Fibroblast of skin of abdomen (primary cell): ENCODE results near the gene ARHGAP26.

Source experiments
- DNase-seq: peaks from one replicate; pipeline ENCODE4 v3.0.0-alpha.2; 2013

The ARHGAP26 gene

GRCh38 chr5:143214890-143215289 lies 444.7 kb downstream of the ARHGAP26 start:
- no peak for DNase-seq

DNA sequence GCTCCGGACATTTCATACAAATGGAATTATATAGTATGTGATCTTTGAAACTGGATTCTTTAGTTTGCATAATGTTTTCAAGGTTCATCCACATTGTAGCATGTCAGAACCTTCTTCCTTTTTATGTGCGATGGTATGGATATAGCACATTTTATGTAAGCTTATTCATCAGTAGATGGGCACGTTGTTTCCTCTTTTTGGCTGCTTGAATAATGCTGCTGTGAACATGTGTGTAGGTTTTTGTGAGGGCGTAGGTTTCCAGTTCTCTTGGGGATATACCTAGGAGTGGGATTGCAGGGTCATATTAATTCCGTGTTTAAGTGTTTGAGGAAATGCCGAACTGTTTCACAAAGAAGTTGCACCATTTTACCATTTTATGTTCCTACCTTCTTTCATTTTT lies 445.5 kb downstream of the ARHGAP26 start:
- DNase-seq, result no peak

DNA sequence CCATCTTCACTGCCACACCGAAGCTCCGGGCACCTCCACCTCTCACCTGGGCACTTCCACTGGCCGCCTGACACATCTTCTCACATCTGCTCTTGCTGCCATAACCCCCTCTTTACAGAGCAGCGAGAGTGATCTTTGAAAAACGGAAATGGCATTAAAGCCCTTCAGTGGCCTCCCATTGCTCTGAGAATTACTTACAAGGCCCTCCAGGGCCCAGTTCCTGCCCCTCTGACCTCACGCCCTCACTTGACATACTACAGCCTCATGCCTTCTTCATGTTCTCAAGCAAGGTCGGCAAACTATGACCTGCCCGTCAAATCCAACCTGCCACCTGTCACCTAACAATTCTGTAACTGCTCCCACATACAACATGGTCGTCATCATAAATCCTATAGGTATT lies 446.0 kb downstream of the ARHGAP26 start:
- no peak for DNase-seq

- peak; percentile 69 for DNase-seq
Observed at GRCh38 chr5:143217065-143217803, 447.1 kb downstream of the ARHGAP26 start.

DNA sequence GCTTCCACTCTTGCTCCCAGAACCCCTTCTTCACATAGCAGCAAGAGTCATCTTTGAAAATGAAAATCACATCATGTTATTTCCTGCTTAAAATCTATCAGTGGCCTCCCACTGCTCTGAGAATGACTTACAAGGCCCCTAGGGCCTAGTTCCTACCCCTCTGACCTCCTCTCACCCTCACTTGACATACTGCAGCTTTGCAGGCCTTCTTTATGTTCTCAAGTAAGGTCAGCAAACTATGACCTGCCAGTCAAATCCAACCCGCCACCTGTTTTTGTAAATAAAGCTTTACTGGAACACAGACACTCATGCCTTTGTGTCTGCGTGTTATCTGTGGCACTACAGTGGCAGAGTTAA lies 447.6 kb downstream of the ARHGAP26 start:
- DNase-seq, result no peak

- no peak for DNase-seq
Observed at GRCh38 chr5:143218517-143219170, 448.5 kb downstream of the ARHGAP26 start.

- no peak for DNase-seq
Observed at GRCh38 chr5:143219696-143220095, 449.5 kb downstream of the ARHGAP26 start.

DNA sequence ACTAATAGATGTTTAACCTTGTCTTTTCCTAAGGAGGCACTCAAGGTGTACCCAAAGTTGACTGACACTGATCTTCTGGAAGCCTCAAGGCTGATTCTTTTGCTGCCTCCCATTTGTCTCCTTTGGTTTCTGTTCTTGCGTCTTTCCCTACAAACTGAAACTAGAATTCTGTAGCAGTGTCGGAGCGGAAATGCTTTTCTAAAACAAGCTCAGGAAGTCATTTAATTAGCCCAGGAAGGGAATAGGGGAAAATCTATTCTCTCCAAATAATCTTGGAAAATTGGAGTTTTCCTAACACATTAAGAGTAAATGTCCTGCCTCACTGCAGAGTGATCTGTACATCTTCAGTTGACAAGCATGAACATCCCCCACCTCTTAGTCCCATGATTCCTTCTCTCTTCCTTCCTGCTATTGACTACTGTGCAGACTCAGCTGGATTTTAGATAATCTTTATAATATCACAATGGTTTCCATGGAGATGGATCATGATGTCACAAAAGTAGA lies 450.6 kb downstream of the ARHGAP26 start:
- no peak for DNase-seq

DNA sequence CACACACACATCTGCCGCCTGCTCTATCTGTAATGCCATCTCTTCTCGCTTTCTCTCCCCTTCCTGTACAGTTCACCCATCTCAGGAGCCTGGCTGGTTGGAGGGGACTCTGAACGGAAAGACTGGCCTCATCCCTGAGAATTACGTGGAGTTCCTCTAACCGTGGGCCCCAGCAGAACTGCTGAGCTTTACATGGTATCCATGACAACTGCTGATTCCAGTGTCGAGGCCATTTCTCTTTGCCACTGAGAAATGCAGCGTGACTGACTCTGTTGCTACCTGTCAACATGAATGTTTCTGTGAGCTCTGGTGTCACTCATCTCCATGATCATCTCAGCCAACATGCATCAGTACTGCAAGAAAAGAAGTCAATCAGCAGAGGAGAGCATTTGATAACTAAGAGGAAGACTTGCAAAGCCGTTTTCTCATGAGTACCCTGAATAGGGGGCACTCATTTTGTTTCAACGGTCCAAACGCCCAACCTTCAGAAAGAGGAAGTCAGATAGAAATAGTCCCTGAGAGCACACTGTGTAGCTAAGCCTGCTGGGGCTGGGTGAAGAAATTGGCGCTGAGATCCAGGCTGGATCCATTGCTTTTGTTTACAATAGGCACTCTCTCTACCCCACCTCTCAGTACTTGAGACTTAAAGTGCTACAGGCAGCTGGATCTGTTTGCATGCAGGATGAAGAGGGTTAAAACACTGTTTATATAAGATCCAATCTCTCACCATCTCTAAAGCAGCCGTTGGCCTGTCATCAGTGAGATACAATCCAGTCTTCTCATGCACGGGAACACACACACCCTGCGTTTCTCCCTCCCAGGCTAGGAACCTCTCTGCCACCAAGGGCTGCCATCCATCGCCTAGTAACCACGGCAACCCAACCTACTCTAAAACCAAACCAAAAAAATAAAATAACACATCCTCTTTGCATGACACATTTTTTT lies 452.4 kb downstream of the ARHGAP26 start:
- DNase-seq, result no peak

DNA sequence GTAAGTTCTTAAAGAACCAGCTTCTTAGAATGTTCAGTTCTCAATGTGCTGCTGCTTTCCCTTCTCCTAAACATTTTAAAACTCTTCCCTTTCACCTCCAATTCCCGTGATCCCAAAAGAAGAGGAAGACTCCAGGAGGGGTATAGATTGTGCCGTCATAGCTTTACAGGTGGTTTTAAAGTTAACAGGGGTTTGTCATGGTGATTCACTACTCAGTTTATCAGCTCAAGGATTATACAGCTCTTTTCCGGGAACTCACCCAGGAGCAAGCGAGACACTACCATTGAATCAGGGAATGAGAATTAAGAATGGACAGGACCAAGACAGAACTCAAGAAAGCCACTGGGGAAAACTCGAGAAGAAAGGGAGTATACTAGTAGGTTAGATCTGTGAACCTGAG lies 454.5 kb downstream of the ARHGAP26 start:
- no peak for DNase-seq

DNA sequence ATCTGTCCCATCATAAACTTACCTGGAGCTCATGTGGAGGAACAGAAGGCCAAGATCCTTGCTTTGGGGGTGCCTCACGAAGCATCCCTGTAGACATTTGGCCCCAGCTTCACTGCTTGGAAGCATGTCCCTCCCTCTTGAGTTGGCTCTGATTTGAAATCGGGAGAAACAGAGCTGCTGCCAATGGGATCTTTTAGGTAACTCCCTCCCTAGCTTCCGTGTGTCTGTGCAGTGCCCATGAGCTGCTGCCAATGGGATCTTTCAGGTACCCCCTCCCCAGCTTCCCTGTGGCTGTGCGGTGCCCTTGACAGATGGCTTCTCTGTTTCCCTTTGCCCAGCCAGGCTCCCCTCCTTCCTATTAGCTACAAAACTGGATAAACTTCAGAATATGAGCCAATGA lies 455.3 kb downstream of the ARHGAP26 start:
- no peak for DNase-seq

- no peak for DNase-seq
Observed at GRCh38 chr5:143226361-143226760, 456.2 kb downstream of the ARHGAP26 start.

DNA sequence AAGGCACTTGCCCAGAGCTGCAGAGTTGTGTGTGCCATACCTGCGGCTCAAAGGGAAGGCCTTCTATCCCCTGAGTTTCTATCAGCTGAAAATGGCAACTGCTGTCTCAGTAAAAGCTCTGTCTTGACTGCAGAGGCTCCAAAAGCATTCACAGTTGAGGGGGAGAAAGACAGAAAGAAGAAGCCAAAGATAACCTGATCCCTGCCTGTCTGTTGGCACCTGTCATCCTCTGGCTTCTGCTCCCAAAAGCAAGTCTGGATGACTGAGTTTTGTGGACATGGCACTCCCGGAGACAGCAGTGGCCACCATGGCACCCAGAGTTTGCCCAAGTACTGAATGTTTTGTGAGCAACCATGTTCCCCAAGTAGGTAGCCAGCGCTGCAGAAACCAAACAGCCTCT lies 456.7 kb downstream of the ARHGAP26 start:
- no peak for DNase-seq

GRCh38 chr5:143227301-143227700 lies 457.1 kb downstream of the ARHGAP26 start:
- DNase-seq, result no peak

GRCh38 chr5:143228597-143229293 lies 458.6 kb downstream of the ARHGAP26 start:
- DNase-seq, result no peak

- no peak for DNase-seq
Observed at GRCh38 chr5:143229426-143229895, 459.3 kb downstream of the ARHGAP26 start.

DNA sequence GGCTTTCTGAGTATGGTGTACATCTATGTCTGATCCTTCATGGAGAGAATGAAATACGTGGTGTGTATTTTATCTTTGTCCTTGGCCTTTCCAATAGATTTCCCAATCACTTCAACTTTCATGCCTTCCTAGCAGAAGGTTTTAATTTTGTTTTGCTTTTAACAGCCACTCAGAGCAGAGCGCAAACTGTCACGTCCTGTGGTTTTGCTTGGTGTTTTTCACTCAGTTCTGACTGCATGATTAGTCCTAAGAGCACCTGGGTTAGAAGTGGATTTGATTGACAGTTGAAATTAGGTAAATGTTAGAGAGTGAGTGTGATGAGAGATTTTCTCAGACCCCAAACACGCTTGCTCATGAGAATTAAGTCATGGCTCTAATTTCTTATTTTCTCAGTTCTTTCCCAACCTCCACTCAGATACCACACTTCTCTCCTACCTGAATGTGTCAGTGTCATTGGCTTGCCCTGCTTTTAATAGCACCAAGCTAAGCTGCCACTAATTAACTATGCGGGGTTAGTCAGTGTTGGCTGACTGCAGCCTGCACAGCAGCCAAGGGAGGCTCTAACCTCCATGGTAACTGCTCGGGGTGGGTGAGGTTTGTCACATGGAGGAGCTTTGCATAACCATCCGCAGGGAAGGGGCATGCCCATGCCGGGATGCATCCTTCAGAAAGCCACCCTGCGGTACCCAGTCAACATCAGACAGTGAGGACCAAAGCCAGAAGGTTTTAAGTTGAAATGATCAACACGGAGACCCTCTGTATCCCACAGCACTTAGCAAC lies 459.9 kb downstream of the ARHGAP26 start:
- DNase-seq, result peak; percentile 76

DNA sequence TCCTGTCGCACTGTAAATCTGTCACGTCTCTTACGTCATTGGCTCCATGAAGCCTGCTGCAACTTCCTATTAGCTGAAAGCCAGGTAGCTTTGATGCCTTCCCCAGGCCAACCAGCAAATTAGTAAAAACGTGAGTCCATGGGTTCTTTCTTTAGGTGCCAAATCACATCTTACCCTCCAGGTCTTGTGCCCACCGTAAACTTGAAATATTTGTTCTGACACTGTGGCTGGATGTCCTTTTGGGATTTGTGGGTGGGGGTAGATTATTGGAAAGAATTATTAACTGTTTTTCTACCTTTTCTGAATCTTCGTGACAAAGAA lies 460.5 kb downstream of the ARHGAP26 start:
- DNase-seq, result no peak

DNA sequence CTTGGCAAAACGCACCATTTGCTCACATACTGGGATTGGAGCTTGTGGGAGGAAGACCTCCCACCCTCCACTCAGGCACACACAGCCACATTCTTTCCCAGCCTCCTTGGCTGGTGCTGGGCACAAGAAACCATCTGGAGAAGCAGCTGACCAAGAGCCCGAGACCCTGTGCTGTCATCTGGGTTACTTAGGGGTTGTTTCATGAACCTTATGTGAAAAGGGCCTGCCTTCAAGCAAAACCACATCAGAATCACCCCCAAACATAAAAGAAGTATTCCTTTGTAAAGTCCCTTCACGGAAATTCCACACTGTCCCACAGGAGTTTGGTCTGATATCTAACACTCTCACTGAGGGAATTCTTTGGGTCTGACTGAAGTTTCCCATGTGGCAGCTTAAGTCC lies 461.2 kb downstream of the ARHGAP26 start:
- DNase-seq, result no peak

DNA sequence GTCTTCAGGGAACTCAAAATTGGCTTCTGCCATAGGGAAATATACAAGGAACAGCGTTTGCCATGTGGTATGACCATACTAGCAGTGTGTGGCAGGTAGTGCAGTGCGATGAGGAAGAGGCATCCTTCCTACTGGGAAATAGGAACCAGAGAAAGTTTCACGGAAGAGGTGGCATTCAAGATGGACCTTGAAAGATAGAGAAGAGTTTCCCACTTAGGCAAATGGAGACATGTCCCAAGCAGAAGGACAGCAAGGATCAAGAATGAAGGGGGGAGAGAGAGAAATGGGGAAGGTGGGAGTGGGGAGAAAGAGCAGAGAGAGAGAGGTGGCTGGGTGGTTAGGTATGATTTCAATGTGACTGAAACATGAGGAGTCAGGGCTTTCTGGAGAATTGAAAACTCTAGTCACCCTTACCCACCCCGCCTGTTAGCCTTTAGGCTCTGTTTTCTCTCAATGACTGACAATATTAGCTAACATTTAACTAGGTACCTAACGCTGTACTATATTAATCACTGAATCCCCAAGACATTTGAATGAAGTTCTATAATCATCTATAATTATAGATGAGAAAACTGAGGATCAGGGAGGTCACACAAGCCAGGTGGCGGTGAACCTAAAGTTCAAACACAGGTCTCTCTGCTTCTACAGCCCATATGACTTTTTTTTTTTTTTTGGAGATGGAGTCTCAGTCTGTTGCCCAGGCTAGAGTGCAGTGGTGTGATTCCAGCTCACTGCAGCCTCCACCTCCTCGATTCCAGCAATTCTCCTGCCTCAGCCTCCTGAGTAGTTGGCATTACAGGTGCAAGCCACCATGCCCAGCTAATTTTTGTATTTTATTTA lies 462.0 kb downstream of the ARHGAP26 start:
- DNase-seq, result no peak

GRCh38 chr5:143233031-143233430 lies 462.9 kb downstream of the ARHGAP26 start:
- DNase-seq, result peak; percentile 74
